Eye (tissue), 1 donor: ENCODE measurements around the gene SLC16A4.
A peak's percentile ranks its signal among the peaks of the same experiment; 100 is the strongest.

ENCODE experiments used
- DNase-seq: peaks from one replicate; pipeline ENCODE4 v3.0.0-alpha.2; 2015

The SLC16A4 gene

GRCh38 chr1:110350360-110350759 is 40.5 kb downstream of the SLC16A4 start:
- no peak for DNase-seq

- no peak for DNase-seq
Measured at GRCh38 chr1:110348771-110349170, 42.1 kb downstream of the SLC16A4 start.

- DNase-seq = no peak
Measured at GRCh38 chr1:110348050-110348449, 42.8 kb downstream of the SLC16A4 start.

GRCh38 chr1:110347182-110347893 is 43.5 kb downstream of the SLC16A4 start:
- peak; percentile 34 for DNase-seq

GRCh38 chr1:110346690-110347089 is 44.1 kb downstream of the SLC16A4 start:
- peak; percentile 11 for DNase-seq

GRCh38 chr1:110345480-110345879 is 45.3 kb downstream of the SLC16A4 start:
- no peak for DNase-seq

GRCh38 chr1:110344152-110344551 is 46.7 kb downstream of the SLC16A4 start:
- DNase-seq = no peak

GRCh38 chr1:110343249-110343648 is 47.6 kb downstream of the SLC16A4 start:
- DNase-seq = no peak

GRCh38 chr1:110341872-110342331 is 48.9 kb downstream of the SLC16A4 start:
- DNase-seq = no peak

GRCh38 chr1:110341146-110341871 is 49.5 kb downstream of the SLC16A4 start:
- DNase-seq = no peak

- DNase-seq = no peak
Measured at GRCh38 chr1:110340207-110340468, 50.7 kb downstream of the SLC16A4 start.

GRCh38 chr1:110339407-110340206 is 51.2 kb downstream of the SLC16A4 start:
- no peak for DNase-seq

- DNase-seq = peak; percentile 100
Measured at GRCh38 chr1:110338886-110339406, 51.9 kb downstream of the SLC16A4 start, which contains the start of gene RBM15. TSS of gene RBM15 (plus strand) at chr1:110339377. CDS start at chr1:110339406, 29 bp downstream.

GRCh38 chr1:110338309-110338885 is 52.4 kb downstream of the SLC16A4 start:
- no peak for DNase-seq

- DNase-seq = no peak
Measured at GRCh38 chr1:110337704-110338308, 53.0 kb downstream of the SLC16A4 start.

- no peak for DNase-seq
Measured at GRCh38 chr1:110336300-110337039, 54.4 kb downstream of the SLC16A4 start.

- no peak for DNase-seq
Measured at GRCh38 chr1:110335265-110335664, 55.6 kb downstream of the SLC16A4 start.

GRCh38 chr1:110328700-110329099 is 62.1 kb downstream of the SLC16A4 start:
- no peak for DNase-seq

- DNase-seq = no peak
Measured at GRCh38 chr1:110328274-110328673, 62.6 kb downstream of the SLC16A4 start.

GRCh38 chr1:110326826-110327225 is 64.0 kb downstream of the SLC16A4 start:
- DNase-seq = no peak

- no peak for DNase-seq
Measured at GRCh38 chr1:110324667-110325066, 66.2 kb downstream of the SLC16A4 start.

GRCh38 chr1:110321846-110322245 is 69.0 kb downstream of the SLC16A4 start:
- no peak for DNase-seq
